ENCODE results near the gene HS6ST1.
"Not testable (repeated sequence)": the region's sequence is repeated elsewhere in the genome, so short reads cannot be mapped to it uniquely, and the experiment has no call there.

Gene HS6ST1

GRCh38 chr2:128266463-128266862 is 52.2 kb downstream of the HS6ST1 start:
- not testable (repeated sequence) for DNase-seq

DNA sequence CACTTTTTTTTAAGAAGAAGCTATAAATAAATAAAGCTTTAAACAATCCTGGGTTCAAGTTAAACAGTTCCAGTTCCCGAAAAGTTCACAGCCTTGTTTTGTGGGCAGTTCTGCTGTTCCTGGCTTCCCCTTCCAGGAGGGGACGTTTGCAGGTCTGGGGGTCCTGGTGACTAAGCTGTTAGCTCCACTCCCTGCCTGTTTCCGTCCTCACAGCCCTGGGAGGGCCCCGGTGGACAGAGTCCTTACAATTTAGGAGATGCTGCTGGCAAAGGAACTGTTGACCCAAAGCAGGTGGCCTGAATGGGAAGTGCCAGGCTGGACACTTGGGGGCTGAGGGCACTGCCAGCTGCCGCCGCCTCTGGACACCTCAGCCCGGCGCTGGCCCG is 53.1 kb downstream of the HS6ST1 start:
- not testable (repeated sequence) for DNase-seq

DNA sequence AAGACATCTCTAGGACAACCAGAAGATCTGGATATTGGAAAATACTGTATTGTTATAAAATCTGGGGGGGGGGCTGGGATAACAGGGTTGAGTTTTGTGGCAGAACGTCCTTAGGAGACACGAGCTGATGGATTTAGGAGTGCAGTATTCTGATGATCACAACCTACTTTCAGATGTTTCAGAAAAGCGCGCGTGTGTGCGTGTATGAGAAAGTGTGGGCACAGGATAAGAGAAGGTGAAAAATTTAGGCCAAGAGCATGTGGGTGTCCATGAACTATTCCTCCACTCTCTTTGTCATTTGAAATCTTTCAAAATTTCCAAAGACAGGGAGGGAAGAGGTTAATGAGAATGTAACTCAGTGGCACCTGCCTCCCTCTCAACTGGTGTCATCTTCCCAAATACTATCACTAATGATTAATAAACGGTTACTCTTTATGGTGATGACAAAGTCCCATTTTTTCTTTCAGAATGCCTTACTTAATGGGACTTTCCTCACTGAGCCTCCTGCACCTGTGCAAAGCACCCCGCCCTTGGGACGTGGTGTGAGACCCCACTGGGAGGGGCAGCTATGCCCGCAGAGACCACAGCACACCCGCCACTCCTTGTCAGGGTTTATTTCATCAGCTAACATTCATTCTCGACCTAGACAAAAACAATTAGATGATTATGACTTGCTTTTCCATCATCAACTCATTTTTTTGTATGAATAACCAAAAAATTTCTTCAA is 53.6 kb downstream of the HS6ST1 start:
- DNase-seq: no peak

DNA sequence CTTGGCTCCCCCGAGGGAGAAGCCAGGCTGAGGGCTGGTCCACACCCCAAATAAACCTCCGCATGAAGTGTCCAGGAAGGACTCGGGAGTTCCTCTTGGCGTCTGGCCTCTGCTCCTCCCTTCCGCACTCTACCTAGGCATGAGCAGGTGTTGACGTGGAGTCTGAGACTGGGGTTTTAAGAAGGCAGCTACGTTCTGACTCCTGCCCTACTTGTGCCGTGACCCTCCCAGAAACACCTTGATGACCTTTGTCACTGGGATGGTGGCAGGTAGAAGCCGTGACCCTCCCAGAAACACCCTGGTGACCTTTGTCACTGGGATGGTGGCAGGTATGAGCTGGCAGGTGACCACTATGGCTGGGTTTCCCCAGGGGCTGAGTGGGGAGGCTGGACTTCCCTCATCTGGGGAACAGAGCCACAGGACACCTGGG is 54.8 kb downstream of the HS6ST1 start:
- no peak for DNase-seq

- DNase-seq: no peak
Observed at GRCh38 chr2:128262315-128263253, 56.1 kb downstream of the HS6ST1 start.

DNA sequence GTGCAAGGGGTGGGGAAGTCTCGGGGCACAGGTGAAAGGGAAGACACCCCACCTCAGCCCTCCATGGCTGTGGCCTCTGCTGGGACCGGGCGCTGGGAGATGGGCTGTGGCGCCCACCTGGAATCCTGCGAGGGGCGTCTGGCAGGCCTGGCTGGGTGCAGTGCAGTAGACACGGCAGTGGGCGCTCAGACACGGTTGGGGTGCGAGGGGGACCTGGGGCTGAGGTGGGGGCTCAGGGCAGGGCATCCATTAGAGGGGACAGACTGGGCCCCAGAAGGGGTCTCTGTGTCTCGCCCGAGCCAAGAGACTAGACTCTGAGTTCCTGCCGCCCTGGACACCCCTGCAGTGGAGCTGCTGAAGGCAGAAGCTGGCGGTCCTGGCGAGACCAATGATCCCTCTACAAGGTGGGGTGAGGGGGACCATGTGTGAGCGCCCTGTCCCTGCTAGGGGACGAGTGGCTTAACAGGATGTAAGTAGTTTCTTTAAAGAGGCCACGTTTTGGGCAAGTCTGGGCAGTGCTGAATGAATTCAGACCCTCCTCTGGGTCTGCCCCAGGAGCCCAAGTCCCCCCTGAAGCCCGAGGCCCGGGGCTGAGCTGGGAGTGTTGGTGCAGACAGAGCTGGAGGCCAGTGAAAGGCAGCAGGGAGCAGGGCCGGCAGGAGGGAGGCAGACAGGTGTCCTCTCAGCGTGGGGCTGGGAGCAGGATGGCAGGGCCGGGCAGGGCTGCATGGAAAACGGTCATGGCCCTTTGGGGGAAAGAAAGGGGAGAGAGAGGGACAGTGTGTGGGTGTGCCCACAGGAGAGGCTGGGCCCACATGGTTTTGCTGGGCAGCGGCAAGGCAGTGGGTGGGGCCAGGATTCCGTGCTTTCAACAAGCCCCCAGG is 57.2 kb downstream of the HS6ST1 start:
- no peak for DNase-seq

- peak; percentile 76 for DNase-seq
Observed at GRCh38 chr2:128260239-128261138, 58.2 kb downstream of the HS6ST1 start.

- DNase-seq: no peak
Observed at GRCh38 chr2:128259585-128259984, 59.1 kb downstream of the HS6ST1 start.

DNA sequence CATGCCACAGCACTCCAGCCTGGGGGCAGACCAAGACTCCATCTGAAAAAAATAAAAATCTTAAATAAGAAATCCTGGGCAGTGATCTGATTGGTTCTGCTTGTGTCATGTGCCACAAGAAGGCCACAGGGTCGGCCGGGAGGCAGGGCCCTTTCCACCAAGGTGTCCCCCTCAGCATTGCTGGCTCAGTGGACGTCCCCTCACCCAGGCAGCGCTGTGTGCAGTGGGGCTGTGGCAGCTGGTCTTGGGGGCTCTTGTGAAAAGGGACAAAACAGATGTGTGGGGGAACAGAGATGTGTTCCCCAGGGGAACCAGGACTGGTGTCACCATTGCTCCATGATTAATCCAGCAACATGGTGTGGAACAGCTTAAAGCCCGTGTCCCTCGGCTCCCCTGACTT is 60.5 kb downstream of the HS6ST1 start:
- DNase-seq: no peak

GRCh38 chr2:128252501-128252900 is 66.2 kb downstream of the HS6ST1 start:
- DNase-seq: no peak

DNA sequence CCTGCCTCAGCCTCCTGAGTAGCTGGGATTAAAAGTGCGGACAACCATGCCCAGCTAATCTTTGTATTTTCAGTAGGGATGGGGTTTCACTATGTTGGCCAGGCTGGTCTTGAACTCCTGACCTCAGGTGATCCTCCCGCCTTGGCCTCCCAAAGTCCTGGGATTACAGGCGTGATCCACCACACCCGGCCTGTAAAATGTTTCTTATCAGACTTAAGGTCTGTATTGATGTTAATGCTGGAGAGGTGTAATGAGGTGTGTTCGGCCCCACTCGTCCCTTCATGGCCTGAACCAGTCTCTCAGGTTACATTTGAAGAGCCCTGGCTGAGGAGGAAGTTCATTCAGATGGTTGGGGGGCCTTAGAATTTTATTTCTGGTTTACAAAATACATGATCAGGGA is 66.6 kb downstream of the HS6ST1 start:
- not testable (repeated sequence) for DNase-seq

GRCh38 chr2:128250229-128251025 is 68.2 kb downstream of the HS6ST1 start:
- DNase-seq: no peak

DNA sequence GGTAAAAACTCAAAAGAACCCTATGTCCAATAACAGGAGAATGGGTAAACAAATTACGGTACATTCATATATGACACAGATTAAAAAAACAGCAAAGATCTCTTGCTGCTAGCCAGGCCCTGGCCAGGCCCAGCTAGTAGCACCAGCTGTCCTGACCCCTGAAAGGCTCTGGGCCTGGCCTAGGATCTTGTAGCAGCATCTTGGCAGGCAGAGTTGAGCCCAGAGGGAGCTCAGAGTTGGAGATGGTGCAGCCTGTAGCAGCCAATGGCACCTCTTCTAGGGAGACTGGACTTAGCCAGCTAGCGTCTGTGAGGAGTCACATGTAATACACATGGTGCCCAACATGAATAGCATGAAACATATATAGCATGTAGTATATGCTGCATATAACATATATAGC is 69.1 kb downstream of the HS6ST1 start:
- DNase-seq: no peak

DNA sequence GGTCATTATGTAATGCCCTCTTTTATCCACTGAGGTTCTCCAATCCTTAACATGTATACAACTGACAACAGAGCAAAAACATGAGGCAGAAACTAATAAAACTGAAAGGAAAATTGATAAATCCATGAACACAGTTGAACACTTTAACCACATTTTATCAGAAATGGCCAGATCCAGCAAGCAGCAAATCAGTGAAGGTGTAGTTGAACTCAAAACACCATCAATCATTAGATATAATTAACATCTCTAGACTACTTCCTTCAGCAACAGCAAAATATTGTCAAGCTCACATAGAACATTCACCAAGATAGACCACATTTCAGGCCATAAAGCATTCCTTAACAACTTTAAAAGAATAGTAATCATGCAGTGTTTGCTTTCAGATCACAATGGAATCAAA is 72.9 kb downstream of the HS6ST1 start:
- no peak for DNase-seq

- DNase-seq: no peak
Observed at GRCh38 chr2:128241896-128242295, 76.8 kb downstream of the HS6ST1 start.

- no peak for DNase-seq
Observed at GRCh38 chr2:128237911-128238697, 80.6 kb downstream of the HS6ST1 start.

DNA sequence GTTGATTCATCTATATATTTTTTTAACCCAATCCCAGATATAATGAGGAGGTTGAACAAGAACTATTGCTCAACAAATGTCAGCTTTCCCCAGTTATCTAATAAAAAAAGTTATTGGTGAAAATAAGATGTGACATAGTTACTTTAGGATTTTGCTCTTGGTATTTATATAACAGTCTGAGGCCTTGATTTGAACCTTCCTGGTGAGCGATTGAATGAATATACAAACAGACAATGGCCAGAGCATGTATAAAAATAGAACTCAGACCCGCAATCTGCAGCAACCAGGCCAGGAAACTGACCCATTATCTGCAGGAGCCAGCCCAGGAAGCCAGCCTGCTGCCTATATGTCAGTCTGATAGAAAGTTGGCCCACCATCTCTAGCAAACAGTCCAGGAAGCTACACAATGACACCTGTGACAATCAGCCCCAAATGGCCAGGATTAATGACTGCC is 81.6 kb downstream of the HS6ST1 start:
- no peak for DNase-seq

DNA sequence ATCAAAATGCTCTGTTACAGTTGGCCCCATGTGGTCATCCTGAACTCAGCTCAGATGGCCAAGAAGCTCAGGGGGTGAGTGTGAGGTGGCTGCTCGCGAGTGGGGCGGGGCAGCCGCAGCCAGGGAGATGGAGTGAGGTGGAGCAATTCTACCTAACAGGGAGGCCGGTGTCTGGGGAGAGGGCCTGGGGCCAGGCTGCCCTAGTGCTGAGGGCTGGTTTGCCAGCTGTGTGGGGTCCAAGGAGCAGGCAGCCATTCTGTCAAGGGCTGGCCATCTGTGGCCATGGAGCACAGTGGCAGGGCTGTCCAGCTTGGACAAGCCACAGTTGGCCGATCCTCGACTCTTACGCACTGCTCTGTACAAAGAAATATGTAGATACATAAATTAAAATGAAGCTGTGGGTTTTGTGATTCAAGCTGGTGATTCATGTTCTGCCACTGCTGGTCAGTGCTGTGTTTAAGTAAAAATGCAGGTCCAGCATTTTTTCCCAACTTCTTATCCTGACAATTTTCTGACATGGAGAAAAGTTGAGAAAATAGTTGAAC is 82.1 kb downstream of the HS6ST1 start:
- DNase-seq: peak; percentile 39

- no peak for DNase-seq
Observed at GRCh38 chr2:128235581-128235980, 83.1 kb downstream of the HS6ST1 start.

- no peak for DNase-seq
Observed at GRCh38 chr2:128234613-128235012, 84.1 kb downstream of the HS6ST1 start.

Data from amniotic stem cell (primary cell).